Measurements from ENCODE around the gene CDRT15L2.
"Not testable (repeated sequence)": the region's sequence is repeated elsewhere in the genome, so short reads cannot be mapped to it uniquely, and the experiment has no call there.

The CDRT15L2 gene

DNA sequence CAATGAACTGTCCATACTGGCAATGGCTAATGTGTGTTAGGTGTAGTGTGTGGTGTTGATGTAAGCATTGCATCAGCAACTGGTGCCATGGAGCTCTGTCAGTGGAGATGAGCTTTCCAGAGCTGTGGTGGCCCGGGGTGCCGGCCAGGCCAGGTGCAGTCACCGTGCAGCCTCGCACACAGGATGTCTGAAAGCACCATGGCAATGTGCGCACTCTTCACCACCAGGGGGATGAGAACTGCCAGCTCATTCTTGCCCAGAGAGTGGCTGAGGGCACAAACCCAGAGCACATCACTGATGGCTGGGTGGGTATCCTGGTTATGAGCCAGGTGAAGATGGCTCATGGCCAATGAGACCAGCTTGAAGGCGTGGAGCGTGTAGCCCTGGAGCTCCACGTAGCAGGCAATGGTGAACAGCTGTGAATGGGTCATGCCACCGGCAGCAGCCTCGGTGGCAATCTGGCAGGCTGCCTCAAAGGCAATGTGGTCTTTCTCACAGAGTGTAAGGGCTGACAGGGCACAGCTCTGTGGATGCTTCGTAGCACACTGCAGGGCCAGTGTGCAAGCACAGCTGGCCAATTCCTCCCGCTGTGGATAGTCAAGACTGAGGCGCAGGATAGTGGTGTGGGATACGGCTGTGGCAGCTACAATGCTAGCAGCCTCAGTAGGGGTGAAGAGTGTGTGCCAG, 4.5 kb downstream of the CDRT15L2 start:
- not testable (repeated sequence) for DNase-seq

DNA sequence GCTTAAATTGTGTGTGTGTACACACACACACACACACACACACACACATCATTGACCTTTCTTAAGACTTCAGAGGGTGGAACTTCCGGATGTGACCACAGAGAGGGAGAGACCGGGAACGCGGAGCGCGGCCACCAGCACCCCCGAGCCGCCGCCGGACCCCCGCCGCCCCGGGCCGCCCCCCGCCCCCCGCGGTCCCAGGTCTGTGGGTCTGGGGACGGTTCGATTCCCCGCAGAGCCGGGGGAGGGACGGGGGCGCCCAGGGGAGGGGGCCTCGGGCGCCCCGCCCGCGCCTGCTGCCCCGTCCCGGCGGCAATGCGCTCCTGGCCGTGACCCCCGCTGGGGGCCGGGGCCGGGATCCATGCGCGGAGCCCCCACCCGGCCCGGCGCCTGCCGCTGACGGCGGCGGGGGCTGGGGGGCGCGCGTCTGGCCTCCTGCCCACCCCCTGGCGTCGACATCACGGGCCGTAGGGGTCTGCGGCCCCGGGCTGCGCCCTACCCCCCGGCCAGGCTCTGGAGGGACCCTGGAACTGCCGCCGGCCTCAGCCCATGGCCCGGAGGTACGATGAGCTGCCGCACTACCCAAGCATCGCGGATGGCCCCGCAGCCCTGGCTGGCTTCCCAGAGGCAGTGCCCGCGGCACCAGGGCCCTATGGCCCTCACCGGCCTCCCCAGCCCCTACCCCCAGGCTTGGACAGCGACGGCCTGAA, 9.4 kb downstream of the CDRT15L2 start:
- DNase-seq: not testable (repeated sequence)

DNA sequence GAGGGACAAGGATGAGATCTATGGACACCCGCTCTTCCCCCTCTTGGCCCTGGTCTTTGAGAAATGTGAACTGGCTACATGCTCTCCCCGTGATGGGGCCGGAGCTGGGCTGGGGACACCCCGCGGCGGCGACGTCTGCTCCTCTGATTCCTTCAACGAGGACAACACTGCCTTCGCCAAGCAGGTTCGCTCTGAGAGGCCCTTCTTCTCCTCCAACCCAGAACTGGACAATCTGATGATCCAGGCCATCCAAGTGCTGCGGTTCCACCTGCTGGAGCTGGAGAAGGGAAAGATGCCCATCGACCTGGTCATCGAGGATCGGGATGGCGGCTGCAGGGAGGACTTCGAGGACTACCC, 9.9 kb downstream of the CDRT15L2 start:
- DNase-seq: not testable (repeated sequence)

DNA sequence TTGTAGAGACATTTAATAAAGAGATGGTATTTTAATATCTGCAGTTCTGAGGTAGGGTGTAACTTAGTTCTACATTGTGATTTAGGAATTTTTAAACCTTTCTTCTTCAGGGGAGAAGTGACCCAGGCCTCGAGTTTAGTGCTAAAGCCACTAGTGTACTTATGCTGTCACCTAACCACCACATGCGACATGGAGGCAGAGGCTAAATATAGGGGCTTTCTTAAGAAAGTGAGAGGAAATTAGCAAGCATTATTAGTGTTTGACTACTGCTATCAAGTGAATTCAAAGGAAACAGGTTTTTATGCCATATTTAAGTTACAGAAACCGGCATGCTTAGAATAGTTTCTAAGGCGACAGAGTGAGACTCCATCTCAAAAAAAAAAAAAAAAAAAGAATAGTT, 11.5 kb downstream of the CDRT15L2 start:
- DNase-seq: not testable (repeated sequence)

DNA sequence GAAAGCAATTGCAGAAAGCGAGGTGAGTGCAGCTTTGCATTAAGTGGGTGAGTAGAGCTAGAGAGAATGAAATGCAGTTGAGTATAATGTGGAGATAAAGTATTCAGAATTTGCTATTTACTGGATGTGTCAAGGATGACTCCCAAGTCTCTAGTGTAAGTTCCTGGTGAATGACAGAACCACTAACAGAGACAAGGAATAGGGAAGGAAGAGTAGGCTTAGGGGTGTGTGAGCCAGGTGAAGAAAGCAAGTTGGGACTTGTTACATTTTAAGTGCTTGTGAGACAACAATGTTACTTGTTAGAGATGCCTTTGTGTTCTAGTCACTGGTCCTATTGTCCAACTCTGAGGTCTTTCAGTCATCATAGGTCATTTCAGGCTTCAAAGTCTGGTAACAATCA, 26.0 kb downstream of the CDRT15L2 start:
- DNase-seq: not testable (repeated sequence)

DNA sequence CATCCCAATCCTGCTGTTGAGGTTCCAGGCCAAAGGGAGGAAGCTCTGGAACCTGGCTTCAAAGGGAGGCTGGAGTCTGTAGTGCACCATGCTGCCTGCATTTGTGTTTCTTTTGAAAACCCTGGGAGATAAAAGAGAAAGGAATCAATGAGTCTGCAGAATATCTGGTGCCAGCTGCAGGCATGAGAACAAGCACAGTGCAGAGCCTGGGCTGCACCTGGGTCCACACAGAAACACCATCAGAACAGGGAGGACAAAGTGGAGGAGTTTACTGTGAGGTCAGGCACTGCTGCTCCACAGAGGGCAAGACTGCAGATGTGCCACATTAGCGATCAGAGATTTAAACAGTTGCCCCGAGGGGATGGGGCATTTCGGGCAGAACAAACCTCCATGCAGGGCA, 30.0 kb downstream of the CDRT15L2 start:
- DNase-seq: not testable (repeated sequence)

DNA sequence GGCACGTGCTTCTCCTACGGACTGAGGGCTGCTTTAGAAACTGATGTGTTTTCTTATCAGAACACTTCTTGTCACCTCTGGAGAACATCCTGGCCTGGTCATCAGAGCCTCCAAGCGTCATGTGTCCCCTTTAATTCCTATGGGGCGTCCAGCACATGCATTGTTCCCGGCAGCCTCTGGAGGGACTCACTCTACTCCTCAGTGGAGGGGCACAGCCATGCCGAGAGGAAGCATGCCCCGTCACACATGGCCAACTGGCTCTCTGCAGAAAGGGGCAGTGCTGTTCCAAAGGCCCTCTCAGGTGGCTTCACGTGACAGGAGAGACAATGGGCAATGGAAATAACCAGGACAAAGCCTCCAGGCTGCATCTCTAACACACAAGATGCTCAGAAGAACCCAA, 31.8 kb downstream of the CDRT15L2 start:
- DNase-seq: no peak

DNA sequence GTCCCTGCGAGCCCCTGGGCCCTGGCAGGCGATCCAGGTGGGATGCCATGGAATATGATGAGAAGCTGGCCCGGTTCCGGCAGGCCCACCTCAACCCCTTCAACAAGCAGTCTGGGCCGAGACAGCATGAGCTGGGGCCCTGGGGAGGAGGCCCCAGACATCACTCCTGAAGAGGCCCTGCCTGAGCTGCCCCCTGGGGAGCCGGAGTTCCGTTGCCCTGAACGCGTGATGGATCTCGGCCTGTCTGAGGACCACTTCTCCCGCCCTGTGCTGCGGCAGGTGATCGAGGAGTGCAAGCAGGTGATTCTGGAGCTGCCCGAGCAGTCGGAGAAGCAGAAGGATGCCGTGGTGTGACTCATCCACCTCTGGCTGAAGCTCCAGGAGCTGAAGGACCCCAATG, 33.1 kb downstream of the CDRT15L2 start:
- no peak for DNase-seq

DNA sequence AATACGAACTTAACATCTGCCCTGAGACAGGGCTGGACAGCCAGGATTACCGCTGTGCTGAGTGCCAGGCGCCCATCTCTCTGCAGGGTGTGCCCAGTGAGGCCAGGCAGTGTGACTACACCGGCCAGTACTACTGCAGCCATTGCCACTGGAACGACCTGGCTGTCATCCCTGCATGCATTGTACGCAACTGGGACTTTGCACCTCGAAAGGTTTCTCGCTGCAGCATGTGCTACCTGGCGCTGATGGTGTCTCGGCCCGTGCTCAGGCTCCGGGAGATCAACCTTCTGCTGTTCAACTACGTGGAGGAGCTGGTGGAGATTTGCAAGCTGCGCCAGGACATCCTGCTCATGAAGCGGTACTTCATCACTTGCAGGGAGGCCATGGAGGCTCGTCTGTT, 33.7 kb downstream of the CDRT15L2 start:
- no peak for DNase-seq

DNA sequence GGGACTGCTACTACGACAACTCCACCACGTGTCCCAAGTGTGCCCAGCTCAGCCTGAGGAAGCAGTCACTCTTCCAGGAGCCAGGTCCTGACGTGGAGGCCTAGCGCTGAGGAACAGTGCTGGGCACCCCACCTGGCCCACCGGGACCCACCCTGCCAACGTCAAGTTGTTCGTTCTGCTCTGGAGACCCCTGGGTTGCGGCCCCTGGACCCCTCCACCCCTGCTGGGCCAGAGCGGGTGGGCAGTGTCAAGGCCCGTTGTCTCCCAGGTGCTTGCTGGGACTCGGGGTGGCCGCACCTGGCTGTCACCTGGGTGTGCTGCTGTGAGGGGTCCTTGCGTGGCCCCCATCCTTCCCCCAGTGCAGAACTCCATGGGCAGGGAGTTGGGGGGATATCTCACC, 34.4 kb downstream of the CDRT15L2 start:
- no peak for DNase-seq

DNA sequence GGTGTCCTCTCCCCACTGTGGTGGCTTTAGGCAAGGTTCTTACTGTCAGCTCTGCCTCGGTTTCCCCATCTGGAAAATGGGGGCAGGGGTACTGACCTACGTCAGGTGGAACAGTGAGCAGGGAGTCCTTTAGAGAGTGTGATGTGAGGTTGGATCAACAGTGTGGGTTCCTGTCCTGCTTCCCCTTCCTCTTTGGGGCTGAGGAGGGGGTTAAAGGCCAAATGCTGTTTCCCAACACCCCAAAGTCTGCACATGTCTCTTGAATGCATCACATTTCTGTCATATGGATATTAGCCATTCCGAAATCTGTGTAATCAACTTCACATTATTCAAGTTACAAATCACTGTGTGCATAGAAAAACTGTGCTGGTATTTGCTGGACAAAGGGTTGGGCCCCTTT, 35.9 kb downstream of the CDRT15L2 start:
- not testable (repeated sequence) for DNase-seq

Measured in NCI-H2029 (cell line).